HG03457 (cell line): ENCODE results near the gene ZNF300.
"Not testable (repeated sequence)": the region's sequence is repeated elsewhere in the genome, so short reads cannot be mapped to it uniquely, and the experiment has no call there.

Experiments used
- ATAC-seq: cut with Tn5 transposase; IDR thresholded peaks from one replicate; pipeline ENCODE4 v1.9.1; 2021; ENCODE audit warnings: moderate number of reproducible peaks; ENCODE audit not compliant: unreplicated experiment

The ZNF300 gene

DNA sequence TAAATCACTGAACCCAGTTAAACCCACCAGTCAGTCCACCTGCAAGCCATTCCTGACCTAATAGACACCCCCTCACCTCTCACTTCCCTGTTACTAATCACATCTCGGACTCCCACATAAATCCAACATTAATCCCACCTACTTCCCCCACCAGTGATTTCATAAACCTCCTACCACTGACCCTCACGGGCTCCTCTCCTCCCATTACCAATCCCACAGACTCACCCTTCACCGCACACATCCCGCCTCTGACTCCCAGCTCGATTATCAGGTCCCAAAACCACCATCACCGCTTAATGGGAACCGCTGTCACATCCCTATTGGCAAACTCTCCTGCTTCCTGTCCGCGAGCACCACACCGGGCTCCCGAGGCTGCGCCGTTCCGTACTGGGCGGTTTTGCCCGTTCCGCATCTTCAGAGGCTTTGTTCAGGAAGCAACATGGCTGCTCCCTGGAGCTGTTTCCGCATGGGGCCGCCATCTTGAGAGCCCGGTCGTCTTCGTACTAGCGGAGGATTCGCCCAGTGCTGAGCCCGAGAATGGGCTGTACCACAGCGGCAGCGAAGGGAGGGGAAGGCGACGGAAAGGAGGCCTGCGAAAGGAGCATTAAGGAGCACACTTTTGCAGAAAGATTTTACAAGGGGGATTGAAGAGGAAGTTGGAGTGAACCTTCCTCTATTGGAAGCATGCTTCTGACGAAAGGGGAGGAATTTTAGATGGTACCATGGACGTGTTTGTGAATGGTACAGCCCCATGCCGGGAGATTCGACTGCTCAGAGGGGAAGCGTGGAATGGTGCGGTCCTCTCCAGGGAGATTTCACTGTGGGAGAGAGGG lies at the start of gene ZNF300:
Gene ZNF300 (minus strand): TSS at position 502 of the 833 bp plus-strand sequence. CDS start 1,825 bp downstream, outside the sequence.
- ATAC-seq = no peak

DNA sequence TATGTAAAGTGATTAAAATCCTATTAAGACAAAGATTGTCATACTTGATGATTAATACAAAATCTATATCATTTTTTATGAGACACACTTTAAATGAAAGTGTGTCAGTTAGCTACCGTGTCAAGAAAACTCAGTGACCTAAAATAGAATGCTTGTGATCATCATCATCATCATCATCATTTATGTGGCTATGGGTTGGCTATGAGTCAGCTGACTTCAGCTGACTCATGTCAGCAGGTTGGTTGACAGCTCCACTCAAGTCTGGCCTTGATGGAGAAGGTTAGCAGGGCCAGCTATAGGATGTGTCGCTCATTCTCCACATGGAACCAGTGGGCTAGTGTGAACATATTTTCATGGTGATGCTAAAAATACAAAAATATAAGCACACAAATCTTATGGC lies 43.8 kb upstream of the ZNF300 start:
- no peak for ATAC-seq

GRCh38 chr5:150946351-150946905 lies 41.6 kb upstream of the ZNF300 start:
- ATAC-seq = no peak

DNA sequence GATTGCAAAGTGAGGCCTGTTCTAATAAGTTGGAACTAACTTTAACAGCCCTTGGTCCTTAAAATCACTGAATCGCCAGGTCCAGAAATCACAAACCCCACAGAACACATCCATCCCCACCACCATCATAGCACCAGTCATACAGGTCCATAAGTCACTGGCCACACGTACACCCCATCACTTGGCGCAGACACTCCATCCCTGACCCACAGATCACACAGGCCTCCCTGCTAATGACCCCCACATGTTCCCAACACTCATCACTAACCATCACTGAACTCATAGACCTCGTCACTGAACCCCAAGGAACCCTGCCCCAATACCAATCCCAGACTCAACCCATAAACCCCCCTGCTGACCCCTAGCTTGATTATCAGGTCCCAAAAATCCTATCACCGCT lies 41.2 kb upstream of the ZNF300 start:
- no peak for ATAC-seq

DNA sequence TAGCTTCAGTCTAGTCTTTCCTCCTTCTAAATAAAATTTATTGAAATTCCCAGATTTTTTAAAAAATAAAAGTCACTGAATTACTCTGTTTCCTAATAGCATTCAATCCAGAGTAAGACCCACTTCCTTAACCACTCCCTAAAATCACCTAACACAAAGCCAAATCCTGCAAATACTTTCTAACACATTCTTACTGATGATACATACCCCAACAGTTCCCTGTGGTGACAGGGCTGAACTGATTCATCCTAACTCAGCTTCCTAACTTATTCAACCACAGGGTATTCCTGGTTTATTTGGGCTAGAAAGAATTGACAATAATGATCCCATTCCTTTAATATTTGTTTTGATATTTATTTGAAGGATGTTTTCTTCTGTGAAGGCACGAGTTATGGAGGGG lies 40.7 kb upstream of the ZNF300 start:
- no peak for ATAC-seq

DNA sequence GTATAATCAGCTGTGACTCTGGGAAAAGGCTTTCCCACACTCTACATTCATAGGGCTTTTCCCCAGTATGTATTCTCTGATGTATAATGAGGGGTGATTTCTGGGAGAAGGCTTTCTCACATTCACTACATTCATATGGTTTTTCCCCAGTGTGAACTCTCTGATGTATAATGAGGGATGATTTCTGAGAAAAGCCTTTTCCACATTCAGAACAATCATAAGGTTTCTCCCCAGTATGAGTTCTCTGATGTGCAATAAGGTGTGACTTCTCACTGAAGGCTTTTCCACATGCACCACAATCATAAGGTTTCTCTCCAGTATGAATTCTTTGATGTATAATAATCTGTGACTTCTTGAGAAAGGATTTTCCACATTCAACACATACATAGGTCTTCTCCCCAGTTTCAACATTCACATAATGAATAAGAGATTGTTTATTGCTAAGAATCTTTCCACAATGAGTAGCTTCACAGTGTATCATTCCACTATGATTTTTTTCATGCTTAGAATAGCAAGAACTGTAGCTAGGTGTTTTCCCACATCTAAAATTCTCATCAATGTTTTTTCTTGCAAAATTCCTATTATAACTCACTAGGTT lies 26.7 kb upstream of the ZNF300 start:
- no peak for ATAC-seq

- no peak for ATAC-seq
These were observed 13.8 kb upstream of the ZNF300 start for GRCh38 chr5:150918613-150919012.

GRCh38 chr5:150912312-150912814 lies 7.6 kb upstream of the ZNF300 start:
- ATAC-seq = no peak

- no peak for ATAC-seq
These were observed 518 bp upstream of the ZNF300 start for GRCh38 chr5:150905312-150905683.

GRCh38 chr5:150901446-150901845 lies 3.3 kb downstream of the ZNF300 start:
- ATAC-seq = no peak

- ATAC-seq = no peak
These were observed 9.1 kb downstream of the ZNF300 start for GRCh38 chr5:150895431-150896428.

GRCh38 chr5:150879358-150879757 lies 25.4 kb downstream of the ZNF300 start:
- no peak for ATAC-seq

DNA sequence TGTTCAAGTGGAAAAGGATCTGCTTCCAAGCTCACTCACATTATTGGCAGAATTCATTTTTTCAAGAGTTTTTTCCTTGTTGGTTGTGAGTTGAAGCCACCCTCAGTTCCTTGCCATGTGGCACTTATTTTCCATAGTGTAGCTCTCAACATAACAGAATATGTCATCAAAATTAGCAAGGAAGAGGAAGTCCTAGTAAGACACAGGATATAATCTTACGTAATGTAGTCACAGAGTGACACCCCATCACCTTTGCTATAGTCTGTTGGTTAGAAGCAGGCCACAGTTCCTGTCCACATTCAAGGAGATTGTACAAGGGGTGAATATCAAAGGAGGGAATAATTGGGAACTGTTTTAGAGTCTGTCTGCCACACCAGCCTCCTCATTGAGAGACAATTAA lies 42.7 kb downstream of the ZNF300 start:
- no peak for ATAC-seq

- no peak for ATAC-seq
These were observed 44.4 kb downstream of the ZNF300 start for GRCh38 chr5:150860246-150860821.

GRCh38 chr5:150856700-150857099 lies 48.1 kb downstream of the ZNF300 start:
- not testable (repeated sequence) for ATAC-seq

DNA sequence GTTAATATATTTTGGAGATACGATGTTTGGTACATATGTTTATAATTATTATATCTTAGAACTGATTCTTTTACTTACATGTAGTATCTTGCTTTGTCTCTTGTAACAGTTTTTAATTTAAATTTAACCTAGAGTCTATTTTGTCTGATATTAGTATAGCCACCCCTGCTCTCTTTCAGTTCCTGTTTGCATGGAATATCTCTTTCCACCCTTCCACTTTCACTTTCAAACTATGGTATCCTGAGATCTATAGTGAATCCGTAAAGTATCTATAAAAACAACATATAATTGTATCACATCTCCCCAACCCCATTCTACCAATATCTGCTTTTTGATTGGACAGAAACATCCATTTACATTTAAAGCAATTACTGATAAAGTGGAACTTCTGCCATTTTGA lies 51.2 kb downstream of the ZNF300 start:
- no peak for ATAC-seq

DNA sequence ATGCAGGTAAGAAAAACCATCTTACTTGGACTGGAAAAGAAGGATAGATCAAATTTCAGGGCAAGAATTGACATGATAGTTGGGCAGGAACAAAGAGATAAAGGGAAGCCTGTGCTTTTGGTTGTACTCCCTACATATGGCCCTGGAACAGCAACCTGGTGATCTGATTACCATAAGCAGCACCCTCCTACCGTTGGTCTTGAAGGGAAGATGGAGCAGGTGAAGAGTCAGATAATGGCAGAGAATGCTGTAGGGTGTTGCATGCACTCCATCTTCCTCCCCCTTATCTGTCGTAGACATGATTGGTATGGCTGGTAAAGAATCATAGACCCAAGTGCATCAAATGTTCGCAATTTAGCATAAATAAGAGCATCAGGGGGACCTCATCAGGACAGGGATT lies 53.7 kb downstream of the ZNF300 start:
- ATAC-seq = no peak

DNA sequence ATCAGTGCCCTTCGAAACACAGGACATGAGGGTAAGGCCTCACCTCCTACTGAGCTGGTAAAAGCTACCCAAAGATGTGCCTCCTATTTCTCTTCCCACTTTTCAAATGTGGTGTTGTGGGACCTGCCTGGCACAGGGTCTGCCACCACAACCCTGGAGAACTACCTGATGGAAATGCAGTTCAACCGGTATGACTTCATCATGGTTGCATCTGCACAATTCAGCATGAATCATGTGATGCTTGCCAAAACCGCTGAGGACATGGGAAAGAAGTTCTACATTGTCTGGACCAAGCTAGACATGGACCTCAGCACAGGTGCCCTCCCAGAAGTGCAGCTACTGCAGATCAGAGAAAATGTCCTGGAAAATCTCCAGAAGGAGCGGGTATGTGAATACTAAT lies 56.5 kb downstream of the ZNF300 start:
- ATAC-seq = no peak

GRCh38 chr5:150847334-150847695 lies 57.5 kb downstream of the ZNF300 start:
- no peak for ATAC-seq

DNA sequence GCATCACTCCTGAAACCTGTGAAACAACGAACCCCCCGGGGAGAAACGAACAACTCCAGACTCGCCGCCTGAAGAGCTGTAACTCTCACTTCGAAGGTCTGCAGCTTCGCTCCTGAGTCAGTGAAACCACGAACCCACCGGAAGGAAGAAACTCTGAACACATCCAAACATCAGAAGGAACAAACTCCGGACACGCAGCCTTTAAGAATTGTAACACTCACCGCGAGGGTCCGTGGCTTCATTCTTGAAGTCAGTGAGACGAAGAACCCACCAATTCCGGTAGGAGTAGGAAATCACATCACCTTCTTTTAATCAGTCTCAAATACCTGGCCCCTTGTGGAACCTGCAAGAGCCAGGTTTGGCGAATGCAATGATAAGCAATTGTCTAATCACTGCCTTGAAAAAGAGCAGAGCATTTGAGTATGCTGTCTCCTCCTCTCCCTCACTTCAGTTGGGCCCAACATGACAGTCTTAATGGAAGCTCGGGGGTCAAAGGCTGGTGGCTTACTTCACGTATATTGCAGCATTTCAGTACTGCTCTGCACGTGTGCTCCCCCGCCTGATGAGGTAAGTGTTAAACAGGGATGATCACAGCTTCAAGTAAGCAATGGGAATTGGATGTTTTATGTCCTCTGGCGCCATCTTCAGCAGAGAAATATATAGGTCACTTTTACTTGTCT lies 58.0 kb downstream of the ZNF300 start:
- peak; percentile 88 for ATAC-seq
